GM19372 (cell line): ENCODE data around the gene COL18A1.

Source experiments
- ATAC-seq: cut with Tn5 transposase; IDR thresholded peaks from one replicate; pipeline ENCODE4 v1.9.1; 2021; ENCODE audit warnings: mild to moderate bottlenecking, low read depth, moderate library complexity; ENCODE audit not compliant: unreplicated experiment

COL18A1 gene

DNA sequence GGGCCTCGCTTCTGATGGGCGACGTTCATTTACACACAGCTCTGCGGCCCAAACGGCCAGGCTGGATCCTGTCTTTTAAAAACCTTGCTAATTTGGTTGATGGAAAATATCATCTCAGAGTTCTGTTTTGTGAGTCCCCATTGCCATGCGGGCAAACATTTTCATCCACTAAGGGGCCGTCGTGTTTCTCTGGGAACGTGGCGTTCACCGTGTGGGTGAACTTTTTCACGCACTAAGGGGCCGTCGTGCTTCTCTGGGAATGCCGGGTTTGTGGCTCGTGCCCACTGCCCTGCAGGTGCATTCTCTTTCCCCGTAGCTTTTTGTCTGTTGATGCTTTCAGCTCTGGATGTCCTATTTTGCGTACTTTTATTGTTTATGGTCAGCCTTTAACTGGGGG lies 6.8 kb downstream of the COL18A1 start:
- no peak for ATAC-seq

DNA sequence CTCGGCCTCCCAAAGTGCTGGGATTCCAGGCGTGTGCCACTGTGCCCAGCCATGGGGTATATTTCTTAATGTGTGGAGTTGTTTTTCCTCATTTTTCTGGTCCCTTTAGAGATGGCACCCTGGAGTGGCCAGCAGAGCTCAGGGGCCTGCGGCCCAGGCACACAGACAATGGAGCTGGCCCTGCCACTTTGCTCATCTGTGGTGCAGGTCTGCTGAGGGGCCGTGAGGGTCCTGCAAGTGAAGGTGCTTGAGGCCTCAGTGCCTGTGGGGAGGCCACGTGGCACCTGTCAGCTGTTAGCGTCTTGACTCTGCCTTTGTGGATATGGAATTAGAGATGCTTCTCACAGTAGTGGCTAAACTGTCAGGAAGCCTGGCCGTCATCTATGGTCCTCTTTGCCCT lies 7.5 kb downstream of the COL18A1 start:
- ATAC-seq, result no peak

DNA sequence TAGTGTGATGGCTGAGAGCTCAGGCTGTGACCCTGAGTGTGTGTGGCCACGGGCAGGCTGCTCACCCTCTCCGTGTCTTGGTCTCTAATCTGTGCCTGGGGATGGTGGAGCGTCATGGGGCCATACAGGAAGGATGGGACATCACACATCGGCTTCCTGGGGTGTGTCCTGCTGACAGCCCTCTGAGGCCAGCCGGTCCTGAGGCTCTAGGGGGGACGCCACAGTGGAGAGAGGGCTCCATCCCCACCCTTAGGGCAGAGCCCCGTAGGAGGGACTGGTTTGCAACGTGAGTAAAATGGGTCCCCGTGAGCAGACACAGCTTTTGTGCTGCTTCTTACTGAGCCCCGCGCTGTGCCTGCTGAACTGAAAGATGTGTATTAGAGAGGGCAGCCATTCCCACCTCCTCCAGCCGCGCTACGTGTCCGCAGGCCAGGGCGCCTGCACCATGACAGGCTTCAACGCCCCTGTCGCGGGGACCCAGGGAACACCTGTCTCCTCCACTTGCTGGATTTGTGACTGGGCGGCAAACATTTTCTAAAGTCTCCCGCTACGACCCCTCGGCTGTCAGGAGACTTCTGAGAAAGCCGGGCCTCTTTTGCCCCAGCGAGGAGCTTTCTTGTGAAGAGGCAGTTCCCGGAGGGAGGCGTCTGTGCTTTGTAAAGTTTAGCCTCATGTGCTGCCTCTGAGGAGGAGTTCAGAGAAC lies 8.1 kb downstream of the COL18A1 start:
- no peak for ATAC-seq

- ATAC-seq, result no peak
Measured at GRCh38 chr21:45413922-45414321, 9.0 kb downstream of the COL18A1 start.

DNA sequence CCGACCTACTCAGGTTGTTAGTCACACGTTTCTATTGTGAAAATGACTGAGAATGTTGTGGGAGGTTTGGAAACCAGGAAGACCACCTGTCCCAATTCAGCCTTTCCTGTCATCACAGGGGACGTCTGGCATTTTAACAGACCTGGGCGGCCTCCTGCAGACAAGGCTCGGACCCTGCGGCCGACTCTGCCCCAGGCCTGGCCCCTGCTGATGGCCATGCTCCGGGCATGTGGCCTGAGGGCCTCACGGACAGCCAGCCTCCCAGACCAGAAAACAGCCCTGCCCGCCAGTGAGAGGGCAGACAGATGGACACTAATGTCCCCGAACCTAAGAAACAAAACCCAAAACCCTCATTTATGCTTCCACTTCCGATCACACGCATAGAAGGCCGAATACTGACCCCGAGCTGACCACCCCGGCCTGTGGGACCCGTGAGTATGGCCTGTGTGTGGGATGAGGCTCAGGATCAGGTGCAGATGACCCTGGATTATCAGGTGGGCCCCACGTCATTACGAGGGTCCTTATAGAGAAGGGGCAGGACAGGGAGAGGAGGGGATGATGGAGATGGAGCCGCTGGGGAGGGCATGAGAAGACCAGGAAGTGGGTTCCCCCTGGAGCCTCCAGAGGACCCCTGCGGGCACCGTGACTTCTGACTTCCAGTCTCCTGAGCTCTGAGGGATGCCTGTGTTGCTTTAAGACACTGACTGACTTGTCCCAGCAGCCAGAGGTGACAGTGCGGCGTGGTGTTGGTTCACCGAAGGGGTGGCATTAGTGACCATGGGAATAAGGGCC lies 9.6 kb downstream of the COL18A1 start:
- no peak for ATAC-seq

DNA sequence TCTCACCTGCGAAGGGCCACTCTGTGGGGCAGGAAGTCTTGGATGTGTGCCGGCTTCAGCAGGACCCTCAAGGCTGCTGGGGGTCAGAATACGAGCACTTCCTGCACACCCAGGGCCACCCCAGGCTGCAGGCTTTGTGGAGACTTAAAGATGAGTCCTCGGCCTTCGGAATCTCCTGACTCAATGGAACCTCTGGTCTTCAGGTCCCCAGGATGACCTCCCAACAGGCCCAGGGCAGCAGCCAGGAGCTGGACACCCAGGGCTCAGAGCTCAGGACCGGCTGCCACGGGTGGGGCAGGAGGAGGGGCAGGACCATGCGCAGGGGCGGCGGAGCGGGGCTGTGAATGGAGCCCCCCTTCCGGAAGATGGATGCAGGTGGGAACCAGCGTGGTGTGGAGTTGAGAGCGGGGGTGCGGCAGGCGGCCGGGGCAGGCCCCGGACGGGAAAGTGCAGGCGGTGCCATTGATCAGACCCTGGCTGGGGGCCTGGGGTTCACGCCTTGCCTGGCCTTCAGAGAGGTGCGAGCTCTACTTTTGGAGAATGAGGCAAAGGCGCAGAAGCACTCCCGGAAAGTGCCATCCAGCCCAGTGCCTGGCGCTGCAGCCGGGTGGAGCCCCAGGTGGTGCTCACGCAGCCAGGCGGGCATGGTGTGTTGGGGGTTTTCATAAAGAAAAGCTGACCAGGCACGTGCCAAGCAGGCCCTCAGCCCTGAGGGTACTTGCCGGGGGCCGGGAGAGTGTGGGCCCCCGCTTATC lies 10.4 kb downstream of the COL18A1 start:
- ATAC-seq, result no peak

- ATAC-seq, result no peak
Measured at GRCh38 chr21:45415943-45416611, 11.1 kb downstream of the COL18A1 start.

GRCh38 chr21:45416620-45417019 lies 11.7 kb downstream of the COL18A1 start:
- ATAC-seq, result no peak

DNA sequence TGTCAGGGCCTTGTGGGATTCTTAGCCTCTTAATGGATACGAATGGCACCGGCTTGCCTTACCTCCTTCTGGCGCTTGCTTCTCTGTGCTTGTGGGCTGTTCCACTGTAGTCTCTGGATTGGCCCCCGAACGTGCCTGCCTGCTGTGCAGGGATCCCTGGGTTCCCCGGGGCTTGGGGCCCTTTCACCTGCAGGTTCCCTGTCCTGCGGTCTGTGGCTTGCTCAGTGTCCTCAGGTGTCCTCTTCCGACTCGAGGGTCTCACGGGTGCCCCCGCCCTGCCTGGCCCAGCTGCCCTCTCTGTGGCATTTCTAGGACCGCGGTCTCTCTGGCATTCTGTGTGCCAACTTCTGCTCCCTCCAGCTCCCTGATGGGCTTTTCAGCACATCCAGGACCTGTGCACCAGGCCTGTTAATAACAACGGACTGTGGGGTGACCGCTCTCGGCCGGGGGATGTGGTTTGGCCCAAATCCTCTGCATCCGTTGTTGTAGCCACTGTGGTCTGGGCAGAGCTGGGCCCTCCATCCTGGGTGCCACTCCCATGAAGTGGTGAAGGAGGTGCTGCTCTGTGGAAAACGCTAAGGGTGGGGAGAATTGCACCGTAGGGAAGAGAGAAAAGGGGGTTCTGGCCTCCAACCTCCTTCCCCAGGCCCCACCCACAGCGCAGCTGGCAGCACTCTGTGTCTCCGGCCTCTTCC lies 12.4 kb downstream of the COL18A1 start:
- ATAC-seq, result no peak

- no peak for ATAC-seq
Measured at GRCh38 chr21:45417951-45418300, 13.0 kb downstream of the COL18A1 start.

- no peak for ATAC-seq
Measured at GRCh38 chr21:45418301-45419071, 13.5 kb downstream of the COL18A1 start.

DNA sequence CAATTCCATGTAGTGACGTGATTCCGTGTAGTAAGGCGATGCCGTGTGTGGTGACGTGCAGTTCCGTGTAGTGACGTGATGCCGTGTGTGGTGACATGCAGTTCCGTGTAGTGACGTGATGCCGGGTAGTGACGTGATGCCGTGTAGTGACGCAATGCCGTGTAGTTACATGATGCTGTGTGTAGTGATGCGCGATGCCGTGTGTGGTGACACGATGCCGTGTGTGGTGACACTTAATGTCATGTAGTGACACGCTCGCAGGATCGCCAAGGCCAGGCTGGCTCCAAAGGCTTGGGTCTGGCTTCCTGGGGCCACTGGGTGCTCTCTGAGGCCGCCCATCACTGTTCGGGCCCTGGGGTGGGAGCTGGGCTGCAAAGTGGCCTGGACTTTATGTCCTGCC lies 14.2 kb downstream of the COL18A1 start:
- ATAC-seq, result no peak

DNA sequence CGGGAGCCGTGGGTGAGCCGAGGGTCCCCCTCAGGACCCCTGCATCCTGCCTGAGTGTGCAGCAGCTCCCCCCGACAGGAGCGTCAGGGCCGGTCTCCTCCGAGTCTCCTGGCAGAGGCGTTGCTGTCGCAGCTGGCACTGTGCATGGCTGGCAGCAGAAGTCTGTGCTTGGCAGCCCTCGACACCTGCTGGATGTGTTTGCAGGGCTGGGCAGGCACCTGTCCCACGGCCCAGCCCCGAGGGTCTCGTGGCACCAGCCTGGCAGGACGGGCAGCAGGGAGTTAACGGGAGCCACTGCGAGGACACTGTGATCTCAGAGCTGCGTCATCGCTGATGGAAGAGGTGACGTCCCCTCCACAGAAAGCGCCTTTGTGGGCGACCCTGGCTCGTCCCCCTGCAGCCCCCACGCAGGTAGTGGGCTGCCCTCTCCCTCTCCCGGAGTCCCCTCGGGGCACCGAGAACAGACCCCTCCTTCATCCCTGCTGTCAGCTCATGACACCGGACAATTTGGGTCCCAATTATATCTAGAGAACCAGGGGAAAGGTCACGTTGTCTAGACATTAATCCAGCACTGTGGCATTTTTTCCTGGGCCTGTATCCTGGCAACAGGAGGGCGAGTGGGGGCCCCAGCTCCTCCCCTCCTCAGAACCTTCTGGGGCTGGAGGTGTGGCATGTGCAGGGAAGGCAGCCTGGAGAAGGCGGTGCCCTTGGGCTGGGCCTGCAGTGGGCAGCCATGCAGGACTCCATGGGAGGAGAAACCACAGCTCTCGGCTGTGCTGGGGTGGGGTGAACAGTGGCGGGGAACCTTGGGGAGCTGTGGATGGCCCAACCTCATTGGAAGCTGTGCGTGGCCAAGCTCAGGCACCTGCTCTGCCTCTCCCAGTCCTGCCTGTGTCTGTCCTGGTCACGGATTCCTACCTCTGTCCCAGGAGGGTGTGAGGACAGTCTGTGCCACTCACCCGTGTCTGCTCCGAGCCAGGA lies 15.4 kb downstream of the COL18A1 start:
- no peak for ATAC-seq

- no peak for ATAC-seq
Measured at GRCh38 chr21:45421071-45421845, 16.3 kb downstream of the COL18A1 start.

DNA sequence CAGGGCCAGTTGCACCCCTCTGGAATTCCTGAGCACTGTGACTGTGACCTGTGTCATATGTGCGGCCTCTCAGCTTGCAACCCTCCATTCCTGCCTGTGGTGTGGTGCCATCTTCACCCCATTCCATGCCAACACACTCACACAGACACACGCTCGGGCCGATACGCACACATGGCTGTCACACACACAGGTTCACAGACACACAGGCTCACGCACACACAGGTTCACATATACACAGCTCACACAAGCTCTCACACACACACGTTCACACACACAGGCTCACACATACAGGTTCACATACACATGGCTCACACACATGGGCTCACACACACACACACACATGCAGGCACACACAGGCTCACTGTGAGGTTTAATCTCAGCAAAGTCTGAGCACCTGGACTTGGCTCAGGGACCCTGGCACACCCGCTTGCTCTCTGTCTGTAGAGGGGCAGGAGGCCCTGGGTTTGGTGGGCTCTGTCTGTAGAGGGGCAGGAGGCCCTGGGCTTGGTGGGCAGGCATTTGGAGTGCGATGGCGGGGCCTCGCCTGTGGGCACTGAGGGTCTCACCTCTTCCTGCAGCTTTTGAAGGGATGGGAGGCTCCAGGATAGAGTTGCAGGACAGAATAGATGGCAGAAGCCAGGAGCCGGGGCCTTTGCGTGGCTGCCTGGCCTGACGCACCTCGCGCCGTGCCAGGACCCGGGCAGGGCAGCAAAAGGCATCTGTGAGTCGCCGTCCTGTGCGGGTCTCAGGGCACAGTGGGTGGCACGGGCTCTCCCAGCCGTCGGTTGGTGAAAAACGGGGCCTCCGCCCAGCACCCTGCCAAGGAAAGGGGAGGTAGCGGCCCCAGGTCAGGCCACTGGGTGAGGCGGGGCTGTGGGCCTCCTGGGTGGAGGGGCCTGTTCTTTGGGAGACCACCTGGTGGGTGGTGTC lies 17.1 kb downstream of the COL18A1 start:
- no peak for ATAC-seq

- ATAC-seq, result no peak
Measured at GRCh38 chr21:45423201-45423955, 18.4 kb downstream of the COL18A1 start.
